SK-N-MC (cell line): ENCODE results near the gene CREBRF.
"Not testable (repeated sequence)": the region's sequence is repeated elsewhere in the genome, so short reads cannot be mapped to it uniquely, and the experiment has no call there.

Experiments used
- DNase-seq: peaks from one replicate; pipeline ENCODE4 v3.0.0-alpha.2; 2011; ENCODE audit warnings: low read depth, low spot score
- H3K27ac ChIP-seq: fragments of 200-600 bp; sonication (generic); 2 replicates; pipeline ENCODE4 v1.5.1; 2016; ENCODE audit warnings: mixed run types
- H3K36me3 ChIP-seq: fragments of 200-600 bp; sonication (generic); 2 replicates; pipeline ENCODE4 v1.6.1; 2017; ENCODE audit warnings: antibody characterized with exemption, low read length, mixed read lengths; ENCODE audit not compliant: insufficient read depth
- H3K4me3 ChIP-seq: fragments of 200-600 bp; sonication (generic); 2 replicates; pipeline ENCODE4 v1.5.1; 2016
- H3K9ac ChIP-seq: fragments of 200-600 bp; sonication (generic); 2 replicates; pipeline ENCODE4 v1.8.0; 2017; ENCODE audit warnings: mixed run types, mixed read lengths; ENCODE audit not compliant: insufficient read length
- H3K9me3 ChIP-seq: fragments of 200-600 bp; sonication (generic); 2 replicates; pipeline ENCODE4 v1.6.1; 2017; ENCODE audit warnings: low read depth, mild to moderate bottlenecking, antibody characterized with exemption, low read length, moderate library complexity, mixed read lengths
- EZH2 ChIP-seq: fragments of 200-600 bp; sonication (generic); IDR thresholded peaks from one replicate; pipeline ENCODE4 v1.6.1; 2017; ENCODE audit warnings: antibody characterized with exemption
- FOXP2 ChIP-seq: optimal IDR thresholded peaks from 2 replicates; pipeline ENCODE3; 2011; ENCODE audit warnings: mild to moderate bottlenecking, moderate library complexity; ENCODE audit not compliant: insufficient read depth; ENCODE audit errors: extremely low read length, control extremely low read depth
- POLR2AphosphoS5 ChIP-seq: IDR thresholded peaks from 2 replicates; pipeline ENCODE4 v1.6.1; 2012; ENCODE audit warnings: mild to moderate bottlenecking, low read depth, low read length, borderline replicate concordance

The CREBRF gene

GRCh38 chr5:173015598-173016455 lies 40.3 kb upstream of the CREBRF start:
- no peak for DNase-seq
- H3K36me3 ChIP-seq, result peaks cover 15% of the 10 kb centered on the region

GRCh38 chr5:173016598-173017046 lies 39.5 kb upstream of the CREBRF start:
- no peak for DNase-seq
- no peak overlapping the region for H3K9ac ChIP-seq
- H3K9me3 ChIP-seq, result no peaks in the 10 kb centered on the region
- no peak overlapping the region for H3K27ac ChIP-seq
- TF ChIP-seq EZH2 (no peak), FOXP2 (no peak), POLR2AphosphoS5 (no peak)
- H3K4me3 ChIP-seq, result no peak overlapping the region
- H3K36me3 ChIP-seq, result peaks cover 19% of the 10 kb centered on the region

More at GRCh38 chr5:173015598-173016455, 40.3 kb upstream of the CREBRF start:
- no peak for TF ChIP-seq FOXP2
- no peak for TF ChIP-seq POLR2AphosphoS5
- no peak for TF ChIP-seq EZH2
- H3K9me3 ChIP-seq, result no peaks in the 10 kb centered on the region
- H3K9ac ChIP-seq, result no peak overlapping the region
- H3K4me3 ChIP-seq, result no peak overlapping the region
- H3K27ac ChIP-seq, result no peak overlapping the region

DNA sequence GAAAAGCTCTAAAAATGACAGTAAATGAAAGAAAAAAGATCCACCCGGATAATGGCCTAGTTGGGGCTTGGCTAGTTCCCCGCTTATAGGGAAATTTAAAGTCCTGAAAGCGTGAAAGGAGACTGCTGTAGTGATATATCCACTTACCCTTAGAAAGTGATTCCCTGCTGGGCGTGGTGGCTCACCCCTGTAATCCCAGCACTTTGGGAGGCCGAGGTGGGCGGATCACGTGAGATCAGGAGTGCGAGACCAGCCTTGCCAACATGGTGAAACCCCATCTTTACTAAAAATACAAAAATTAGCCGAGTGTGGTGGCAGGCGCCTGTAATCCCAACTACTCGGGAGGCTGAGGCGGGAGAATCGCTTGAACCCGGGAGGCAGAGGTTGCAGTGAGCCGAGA lies 39.1 kb upstream of the CREBRF start:
- H3K36me3 ChIP-seq, result peaks cover 22% of the 10 kb centered on the region
- not testable (repeated sequence) for H3K27ac ChIP-seq, H3K9me3 ChIP-seq, DNase-seq, H3K4me3 ChIP-seq, H3K9ac ChIP-seq

GRCh38 chr5:173018358-173018757 lies 37.8 kb upstream of the CREBRF start:
- DNase-seq, result no peak
- H3K9ac ChIP-seq, result no peak overlapping the region
- no peak overlapping the region for H3K4me3 ChIP-seq
- H3K36me3 ChIP-seq, result peaks cover 27% of the 10 kb centered on the region
- no peaks in the 10 kb centered on the region for H3K9me3 ChIP-seq
- TF ChIP-seq FOXP2, result no peak
- TF ChIP-seq POLR2AphosphoS5, result no peak
- no peak for TF ChIP-seq EZH2
- H3K27ac ChIP-seq, result no peak overlapping the region

DNA sequence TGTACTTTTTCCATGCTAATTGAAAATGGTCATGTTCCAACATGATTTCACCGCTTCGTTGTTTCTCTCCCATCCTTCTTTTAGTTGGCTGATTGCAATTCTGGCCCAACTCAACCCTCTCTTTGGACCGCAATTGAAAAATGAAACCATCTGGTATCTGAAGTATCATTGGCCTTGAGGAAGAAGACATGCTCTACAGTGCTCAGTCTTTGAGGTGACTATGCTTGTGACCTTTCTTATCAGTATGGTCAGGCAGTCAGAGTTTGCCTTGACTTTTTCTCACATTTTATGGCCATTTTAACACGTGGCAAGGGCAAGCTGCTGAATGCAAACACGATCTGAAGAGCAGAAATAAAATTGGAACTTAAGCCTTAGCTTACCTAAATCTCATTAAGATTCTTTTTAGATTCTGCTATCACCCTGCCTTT lies 36.0 kb upstream of the CREBRF start:
- DNase-seq, result no peak
- Histone ChIP-seq H3K36me3 (peaks cover 27% of the 10 kb centered on the region), H3K9me3 (no peaks in the 10 kb centered on the region), H3K9ac (no peak overlapping the region), H3K27ac (no peak overlapping the region), H3K4me3 (no peak overlapping the region)
- TF ChIP-seq POLR2AphosphoS5 (no peak), FOXP2 (no peak), EZH2 (no peak)

GRCh38 chr5:173020643-173021042 lies 35.5 kb upstream of the CREBRF start:
- TF ChIP-seq POLR2AphosphoS5 (no peak; the same call in 1 of the 2 replicates), EZH2 (no peak), FOXP2 (no peak)
- no peak for DNase-seq
- Histone ChIP-seq H3K4me3 (no peak overlapping the region), H3K9me3 (no peaks in the 10 kb centered on the region), H3K27ac (no peak overlapping the region), H3K36me3 (peaks cover 27% of the 10 kb centered on the region), H3K9ac (no peak overlapping the region)

GRCh38 chr5:173025651-173026050 lies 30.5 kb upstream of the CREBRF start:
- no peaks in the 10 kb centered on the region for H3K9me3 ChIP-seq
- no peak overlapping the region for H3K4me3 ChIP-seq
- TF ChIP-seq FOXP2, result no peak
- TF ChIP-seq POLR2AphosphoS5, result no peak
- TF ChIP-seq EZH2, result no peak
- no peak overlapping the region for H3K9ac ChIP-seq
- no peak for DNase-seq
- peaks cover 14% of the 10 kb centered on the region for H3K36me3 ChIP-seq
- no peak overlapping the region for H3K27ac ChIP-seq

GRCh38 chr5:173027905-173028304 lies 28.2 kb upstream of the CREBRF start:
- Histone ChIP-seq H3K36me3 (no peaks in the 10 kb centered on the region; the same call in 1 of the 2 replicates), H3K4me3 (no peak overlapping the region), H3K27ac (peak overlapping the region; percentile 21; the same call in 1 of the 2 replicates), H3K9ac (peak overlapping the region; percentile 32), H3K9me3 (no peaks in the 10 kb centered on the region)
- no peak for DNase-seq
- TF ChIP-seq EZH2 (no peak), FOXP2 (no peak), POLR2AphosphoS5 (no peak)
